VCaP (cell line): ENCODE data around the gene TMEM9.

Experiments
- H3K27ac ChIP-seq: fragments of 450-650 bp; 2 replicates; pipeline ENCODE4 v1.5.1; 2017
- CTCF ChIP-seq: fragments of 450-650 bp; conservative IDR thresholded peaks from 2 replicates; pipeline ENCODE4 v1.5.1; 2017; ENCODE audit warnings: mild to moderate bottlenecking, moderate library complexity

The TMEM9 gene

GRCh38 chr1:201110138-201110537, 44.1 kb downstream of the TMEM9 start:
- no peak for TF ChIP-seq CTCF
- H3K27ac ChIP-seq: no peak overlapping the region

GRCh38 chr1:201109651-201110050, 44.6 kb downstream of the TMEM9 start:
- no peak overlapping the region for H3K27ac ChIP-seq
- no peak for TF ChIP-seq CTCF

GRCh38 chr1:201108614-201109013, 45.7 kb downstream of the TMEM9 start:
- TF ChIP-seq CTCF: no peak
- H3K27ac ChIP-seq: no peak overlapping the region

- H3K27ac ChIP-seq: no peak overlapping the region
- TF ChIP-seq CTCF: no peak
These were observed 48.6 kb downstream of the TMEM9 start for GRCh38 chr1:201105688-201106087.

GRCh38 chr1:201104141-201104540, 50.1 kb downstream of the TMEM9 start:
- no peak overlapping the region for H3K27ac ChIP-seq
- TF ChIP-seq CTCF: no peak

- H3K27ac ChIP-seq: no peak overlapping the region
- TF ChIP-seq CTCF: no peak
These were observed 50.6 kb downstream of the TMEM9 start for GRCh38 chr1:201103666-201104065.

- TF ChIP-seq CTCF: no peak
- no peak overlapping the region for H3K27ac ChIP-seq
These were observed 53.9 kb downstream of the TMEM9 start for GRCh38 chr1:201100169-201100930.
